NCI-H2107 treated with DMSO at 0.1 percent for 48 hours (cell line): ENCODE measurements around the gene MAP2K6.

Source experiments
- DNase-seq: peaks from one replicate; lab custom pipeline; 2025; ENCODE audit not compliant: unreplicated experiment; lab: John Stamatoyannopoulos, UW

Gene MAP2K6

GRCh38 chr17:69425978-69426377 is 11.5 kb downstream of the MAP2K6 start:
- DNase-seq: no peak

GRCh38 chr17:69427486-69428197 is 13.1 kb downstream of the MAP2K6 start:
- no peak for DNase-seq

- no peak for DNase-seq
Measured at GRCh38 chr17:69428252-69428980, 13.9 kb downstream of the MAP2K6 start.

GRCh38 chr17:69430488-69430887 is 16.0 kb downstream of the MAP2K6 start:
- no peak for DNase-seq

GRCh38 chr17:69431835-69432234 is 17.3 kb downstream of the MAP2K6 start:
- DNase-seq: no peak

- no peak for DNase-seq
Measured at GRCh38 chr17:69433093-69433492, 18.6 kb downstream of the MAP2K6 start.

- DNase-seq: no peak
Measured at GRCh38 chr17:69434164-69434579, 19.7 kb downstream of the MAP2K6 start.

GRCh38 chr17:69435971-69436696 is 21.6 kb downstream of the MAP2K6 start:
- DNase-seq: no peak

- no peak for DNase-seq
Measured at GRCh38 chr17:69437475-69437874, 23.0 kb downstream of the MAP2K6 start.

- no peak for DNase-seq
Measured at GRCh38 chr17:69438776-69439175, 24.3 kb downstream of the MAP2K6 start.

- no peak for DNase-seq
Measured at GRCh38 chr17:69441179-69441578, 26.7 kb downstream of the MAP2K6 start.

- no peak for DNase-seq
Measured at GRCh38 chr17:69443138-69443537, 28.6 kb downstream of the MAP2K6 start.

- no peak for DNase-seq
Measured at GRCh38 chr17:69444023-69444422, 29.5 kb downstream of the MAP2K6 start.

- DNase-seq: no peak
Measured at GRCh38 chr17:69445132-69445531, 30.6 kb downstream of the MAP2K6 start.

- no peak for DNase-seq
Measured at GRCh38 chr17:69447726-69448125, 33.2 kb downstream of the MAP2K6 start.

GRCh38 chr17:69448431-69449102 is 34.1 kb downstream of the MAP2K6 start:
- no peak for DNase-seq

- DNase-seq: no peak
Measured at GRCh38 chr17:69450131-69450530, 35.6 kb downstream of the MAP2K6 start.

- DNase-seq: no peak
Measured at GRCh38 chr17:69450918-69451317, 36.4 kb downstream of the MAP2K6 start.

- DNase-seq: no peak
Measured at GRCh38 chr17:69451416-69452394, 37.2 kb downstream of the MAP2K6 start.

- DNase-seq: no peak
Measured at GRCh38 chr17:69452664-69453260, 38.3 kb downstream of the MAP2K6 start.
